Midbrain (tissue), 1 donor: Measurements from ENCODE around the gene RUNX1.
"Not testable (repeated sequence)": the region's sequence is repeated elsewhere in the genome, so short reads cannot be mapped to it uniquely, and the experiment has no call there.

Source experiments
- DNase-seq: peaks from one replicate; lab custom pipeline; 2025; lab: John Stamatoyannopoulos, UW

Gene RUNX1

GRCh38 chr21:34806423-34806822 is 242.7 kb downstream of the RUNX1 start:
- DNase-seq, result no peak

- no peak for DNase-seq
These were observed 243.9 kb downstream of the RUNX1 start for GRCh38 chr21:34805157-34805556.

- not testable (repeated sequence) for DNase-seq
These were observed 244.5 kb downstream of the RUNX1 start for GRCh38 chr21:34804584-34804983.

- DNase-seq, result no peak
These were observed 245.2 kb downstream of the RUNX1 start for GRCh38 chr21:34803782-34804370.

GRCh38 chr21:34802180-34802899 is 246.8 kb downstream of the RUNX1 start:
- DNase-seq, result no peak

- DNase-seq, result no peak
These were observed 247.5 kb downstream of the RUNX1 start for GRCh38 chr21:34801519-34802132.

- DNase-seq, result no peak
These were observed 248.1 kb downstream of the RUNX1 start for GRCh38 chr21:34800797-34801518.

- no peak for DNase-seq
These were observed 250.0 kb downstream of the RUNX1 start for GRCh38 chr21:34799092-34799491.

GRCh38 chr21:34797921-34798535 is 251.1 kb downstream of the RUNX1 start:
- no peak for DNase-seq

GRCh38 chr21:34797201-34797525 is 251.9 kb downstream of the RUNX1 start:
- no peak for DNase-seq

- DNase-seq, result no peak
These were observed 252.4 kb downstream of the RUNX1 start for GRCh38 chr21:34796518-34797200.

GRCh38 chr21:34795548-34796180 is 253.4 kb downstream of the RUNX1 start:
- no peak for DNase-seq

GRCh38 chr21:34795175-34795547 is 253.9 kb downstream of the RUNX1 start:
- DNase-seq, result no peak

GRCh38 chr21:34794686-34795085 is 254.4 kb downstream of the RUNX1 start:
- DNase-seq, result no peak

- no peak for DNase-seq
These were observed 255.6 kb downstream of the RUNX1 start for GRCh38 chr21:34793471-34793870.

GRCh38 chr21:34792504-34793089 is 256.5 kb downstream of the RUNX1 start:
- DNase-seq, result no peak

- no peak for DNase-seq
These were observed 257.2 kb downstream of the RUNX1 start for GRCh38 chr21:34791776-34792503.

- no peak for DNase-seq
These were observed 258.3 kb downstream of the RUNX1 start for GRCh38 chr21:34790834-34791233.

GRCh38 chr21:34790341-34790740 is 258.8 kb downstream of the RUNX1 start:
- no peak for DNase-seq

- no peak for DNase-seq
These were observed 260.2 kb downstream of the RUNX1 start for GRCh38 chr21:34788879-34789278.
